ENCODE results near the gene LMTK2.

The LMTK2 gene

GRCh38 chr7:98240961-98241673 is 134.5 kb downstream of the LMTK2 start:
- DNase-seq = no peak

GRCh38 chr7:98241674-98242241 is 135.1 kb downstream of the LMTK2 start:
- no peak for DNase-seq

- DNase-seq = no peak
Measured at GRCh38 chr7:98242342-98242741, 135.7 kb downstream of the LMTK2 start.

GRCh38 chr7:98242934-98243333 is 136.3 kb downstream of the LMTK2 start:
- DNase-seq = no peak

DNA sequence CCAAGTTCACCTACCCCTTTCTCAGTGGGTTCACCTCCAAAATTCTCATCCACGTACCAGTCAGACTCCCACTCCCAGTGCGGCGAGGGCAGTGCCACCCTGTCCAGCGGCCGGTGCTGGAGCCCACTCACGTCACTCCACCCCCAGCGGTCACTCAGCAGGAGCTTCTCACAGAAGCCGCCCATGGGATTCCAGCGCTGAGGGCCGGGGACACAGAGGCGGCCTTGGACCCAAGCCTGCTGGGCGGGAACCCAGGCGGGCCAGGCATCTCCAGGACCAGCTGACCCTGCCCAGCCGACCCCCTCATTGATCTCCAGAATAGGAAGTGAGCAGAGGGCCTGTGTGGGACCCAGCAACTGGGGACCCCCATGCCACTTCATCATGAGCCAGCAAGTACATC is 138.2 kb downstream of the LMTK2 start:
- no peak for DNase-seq

- DNase-seq = no peak
Measured at GRCh38 chr7:98248156-98248555, 141.5 kb downstream of the LMTK2 start.

DNA sequence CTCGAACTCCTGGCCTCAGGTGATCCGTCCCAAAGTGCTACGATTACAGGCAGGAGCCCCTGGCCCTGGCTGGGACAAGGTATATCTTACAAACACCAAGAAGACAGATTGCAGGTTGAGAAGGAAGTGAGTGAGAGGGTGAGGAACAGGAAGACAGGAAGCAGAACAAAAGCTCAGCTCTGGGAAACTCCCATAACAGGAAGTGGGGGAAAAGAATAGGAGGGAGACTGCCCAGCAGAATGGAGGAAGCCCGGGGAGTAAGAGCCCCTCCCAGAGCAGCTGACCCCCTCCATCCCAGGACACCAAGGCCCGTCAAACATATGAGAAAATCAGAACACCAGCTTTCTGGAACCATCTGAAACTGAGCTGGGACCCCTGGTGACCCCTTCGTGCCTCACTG is 142.4 kb downstream of the LMTK2 start:
- no peak for DNase-seq

DNA sequence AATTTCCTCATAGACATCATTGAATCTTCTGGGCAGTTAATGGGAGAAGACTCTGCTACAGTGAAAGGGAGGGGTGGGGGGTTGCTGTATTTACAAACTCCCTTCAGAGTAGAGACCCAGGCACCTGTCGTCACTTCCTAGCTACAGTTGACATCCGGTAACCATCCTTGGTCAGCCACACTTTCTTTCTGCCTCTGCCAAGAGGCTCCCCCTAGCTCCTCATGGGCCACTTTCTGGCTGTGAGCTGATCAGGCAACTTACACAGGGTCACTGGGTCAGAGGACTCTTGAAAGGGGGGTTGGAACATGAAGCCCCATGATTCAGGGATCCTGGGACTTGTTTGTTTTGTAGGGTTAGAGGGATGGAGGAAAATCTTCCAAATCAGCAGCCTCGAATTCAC is 144.1 kb downstream of the LMTK2 start:
- no peak for DNase-seq

- peak; percentile 61 for DNase-seq
Measured at GRCh38 chr7:98251231-98251600, 144.6 kb downstream of the LMTK2 start.

- peak; percentile 65 for DNase-seq
Measured at GRCh38 chr7:98251601-98252424, 145.2 kb downstream of the LMTK2 start, which contains the start of gene TECPR1. TECPR1 (minus strand) TSS chr7:98252232; CDS start chr7:98246146, 6,086 bp downstream.

DNA sequence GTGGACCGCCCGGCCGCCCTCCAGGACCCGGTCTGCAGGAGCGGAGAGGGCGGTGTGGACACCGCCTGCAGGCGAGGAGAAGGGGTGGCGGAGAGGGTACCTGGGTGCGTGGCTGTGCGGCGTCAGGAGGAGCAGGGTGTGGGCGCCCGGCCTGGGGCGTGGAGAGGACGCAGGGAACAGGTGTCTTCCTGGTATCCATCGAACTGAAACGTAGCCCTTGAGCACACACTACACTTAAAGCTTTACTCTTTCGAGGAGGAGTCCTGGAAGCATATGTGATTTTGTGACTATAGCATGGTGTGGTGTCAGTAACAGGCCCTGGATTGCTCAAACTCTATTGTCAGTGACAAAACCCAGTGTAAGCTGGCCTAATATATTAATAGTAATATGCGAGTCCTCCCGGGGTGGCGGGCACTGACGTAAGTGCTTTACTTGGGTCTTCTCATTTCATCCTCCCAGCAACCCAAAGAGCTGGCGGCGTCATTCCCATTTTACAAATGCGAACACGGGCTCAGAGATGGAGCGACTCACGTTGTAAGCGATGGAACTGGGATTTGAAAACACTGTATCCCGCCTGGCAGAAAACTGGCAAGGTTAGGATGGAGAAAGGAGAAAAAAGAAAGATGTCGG is 145.9 kb downstream of the LMTK2 start:
- DNase-seq = peak; percentile 38

- DNase-seq = no peak
Measured at GRCh38 chr7:98254516-98254915, 147.9 kb downstream of the LMTK2 start.

- no peak for DNase-seq
Measured at GRCh38 chr7:98254951-98255610, 148.4 kb downstream of the LMTK2 start.

DNA sequence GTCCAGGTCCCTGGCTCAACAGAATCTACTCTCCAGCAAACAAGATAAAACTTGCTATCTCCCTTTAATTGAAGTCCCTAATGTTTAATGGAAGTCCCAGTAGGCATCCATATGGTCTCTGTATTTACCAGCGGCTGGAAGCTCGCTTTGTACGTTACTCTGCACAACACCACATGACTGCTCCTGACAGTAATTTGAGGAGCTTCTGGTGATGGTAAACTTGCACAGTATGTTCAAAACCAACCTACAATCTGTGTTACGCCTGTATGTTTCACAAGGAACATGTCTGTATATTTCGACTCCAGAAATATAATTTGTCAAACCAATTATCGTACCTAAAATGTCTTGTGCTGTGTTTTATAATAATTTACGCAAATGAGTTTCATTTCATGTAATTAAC is 149.8 kb downstream of the LMTK2 start:
- no peak for DNase-seq

- DNase-seq = no peak
Measured at GRCh38 chr7:98257701-98258100, 151.0 kb downstream of the LMTK2 start.
